Measurements from ENCODE around the gene SORCS3. TPM values are rescaled to one million over a fixed set of nuclear protein-coding genes. Genes with fewer than 3 reads are reported as not detected.

The SORCS3 gene
- total and polyA plus RNA-seq, 7 experiments from 2014 or later: 0.41 to 4.6 (median 0.61) TPM; not detected in 1

DNA sequence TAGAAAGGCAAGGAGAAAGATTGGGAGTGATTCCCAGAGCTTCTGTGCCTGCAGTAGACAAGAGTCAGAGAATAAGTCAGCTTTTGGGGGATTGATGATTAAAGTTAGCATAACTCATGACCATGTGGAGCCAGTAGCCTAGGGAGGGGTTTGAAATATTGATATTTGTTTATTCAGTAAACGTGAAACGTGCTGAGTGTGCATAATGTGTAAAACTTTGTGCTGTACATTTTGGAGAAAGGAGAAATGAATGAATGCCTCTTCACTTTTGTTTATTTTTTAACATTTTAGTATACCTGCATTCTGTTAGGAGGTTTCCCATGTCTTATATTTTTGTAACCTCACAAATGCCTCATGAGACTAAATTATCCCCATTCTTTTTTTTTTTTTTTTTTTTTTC is 272.3 kb downstream of the SORCS3 start:
- H3K36me3 ChIP-seq (ENCODE audit: control insufficient read depth in 2 of 3, insufficient read depth in 3 of 3, low read length in 3 of 3): no peaks in the 10 kb centered on the region
- no peak overlapping the region for H3K27ac ChIP-seq (ENCODE audit: low read depth, low read length)
- Mint-ChIP-seq H3K27me3 (peaks cover 0 to 10% (median 0%) of the 10 kb centered on the region in 5 donors), H3K4me3 (no peak overlapping the region), H3K27ac (no peak overlapping the region), H3K9me3 (peaks cover 0 to 10% (median 0%) of the 10 kb centered on the region in 11 donors), H3K4me1 (peaks cover 0 to 15% (median 11%) of the 10 kb centered on the region in 7 donors), H3K36me3 (no peaks in the 10 kb centered on the region)
- H3K4me1 ChIP-seq (ENCODE audit: control insufficient read depth in 2 of 2, insufficient read depth in 2 of 2, low read length in 2 of 2): no peaks in the 10 kb centered on the region
- ATAC-seq: no peak
- DNase-seq: no peak
- H3K4me3 ChIP-seq (ENCODE audit: low read length): no peak overlapping the region
- ChIA-PET CTCF (no interaction called here), POLR2A (no interaction called here)
- no peaks in the 10 kb centered on the region for H3K27me3 ChIP-seq (ENCODE audit: control insufficient read depth in 2 of 2, insufficient read depth in 2 of 2, low read length in 2 of 2)
- H3K9me3 ChIP-seq (ENCODE audit: control insufficient read depth in 2 of 3, low read length in 3 of 3): no peaks in the 10 kb centered on the region
- intact Hi-C loops (cut with micrococcal nuclease): no loop called here

GRCh38 chr10:104920476-104920875 is 279.4 kb downstream of the SORCS3 start:
- Mint-ChIP-seq H3K4me3 (no peak overlapping the region), H3K36me3 (no peaks in the 10 kb centered on the region), H3K9me3 (peaks cover 0 to 3% (median 0%) of the 10 kb centered on the region in 11 donors), H3K27me3 (no peaks in the 10 kb centered on the region), H3K4me1 (peaks cover 0 to 5% (median 0%) of the 10 kb centered on the region in 7 donors), H3K27ac (no peak overlapping the region)
- Histone ChIP-seq H3K4me3 (ENCODE audit: low read length) (no peak overlapping the region), H3K36me3 (ENCODE audit: control insufficient read depth in 2 of 3, insufficient read depth in 3 of 3, low read length in 3 of 3) (no peaks in the 10 kb centered on the region), H3K9me3 (ENCODE audit: control insufficient read depth in 2 of 3, low read length in 3 of 3) (no peaks in the 10 kb centered on the region), H3K27me3 (ENCODE audit: control insufficient read depth in 2 of 2, insufficient read depth in 2 of 2, low read length in 2 of 2) (no peaks in the 10 kb centered on the region), H3K27ac (ENCODE audit: low read depth, low read length) (no peak overlapping the region), H3K4me1 (ENCODE audit: control insufficient read depth in 2 of 2, insufficient read depth in 2 of 2, low read length in 2 of 2) (no peaks in the 10 kb centered on the region)
- no peak for ATAC-seq
- intact Hi-C loops (cut with micrococcal nuclease): no loop called here
- no peak for DNase-seq
- CTCF ChIA-PET: no interaction called here
- POLR2A ChIA-PET: no interaction called here

GRCh38 chr10:104921763-104922162 is 280.7 kb downstream of the SORCS3 start:
- no peak for DNase-seq
- H3K4me3 ChIP-seq (ENCODE audit: low read length): no peak overlapping the region
- no peak for ATAC-seq
- Mint-ChIP-seq H3K4me1 (peaks cover 0 to 14% (median 0%) of the 10 kb centered on the region in 7 donors), H3K36me3 (no peaks in the 10 kb centered on the region), H3K4me3 (no peak overlapping the region), H3K27me3 (no peaks in the 10 kb centered on the region), H3K9me3 (peaks cover 0 to 3% (median 0%) of the 10 kb centered on the region in 11 donors), H3K27ac (no peak overlapping the region)
- no peaks in the 10 kb centered on the region for H3K9me3 ChIP-seq (ENCODE audit: control insufficient read depth in 2 of 3, low read length in 3 of 3)
- H3K4me1 ChIP-seq (ENCODE audit: control insufficient read depth in 2 of 2, insufficient read depth in 2 of 2, low read length in 2 of 2): no peaks in the 10 kb centered on the region
- H3K36me3 ChIP-seq (ENCODE audit: control insufficient read depth in 2 of 3, insufficient read depth in 3 of 3, low read length in 3 of 3): no peaks in the 10 kb centered on the region
- POLR2A ChIA-PET: no interaction called here
- no peaks in the 10 kb centered on the region for H3K27me3 ChIP-seq (ENCODE audit: control insufficient read depth in 2 of 2, insufficient read depth in 2 of 2, low read length in 2 of 2)
- intact Hi-C loops (cut with micrococcal nuclease): no loop called here
- no peak overlapping the region for H3K27ac ChIP-seq (ENCODE audit: low read depth, low read length)
- CTCF ChIA-PET: no interaction called here

GRCh38 chr10:104922810-104923209 is 281.7 kb downstream of the SORCS3 start:
- H3K4me3 Mint-ChIP-seq: no peak overlapping the region
- H3K27ac Mint-ChIP-seq: no peak overlapping the region
- ATAC-seq: no peak
- no peak for DNase-seq
- no peak overlapping the region for H3K4me3 ChIP-seq (ENCODE audit: low read length)
- no peaks in the 10 kb centered on the region for H3K4me1 ChIP-seq (ENCODE audit: control insufficient read depth in 2 of 2, insufficient read depth in 2 of 2, low read length in 2 of 2)
- H3K9me3 Mint-ChIP-seq: peaks cover 0 to 1% (median 0%) of the 10 kb centered on the region in 11 donors
- no peaks in the 10 kb centered on the region for H3K36me3 ChIP-seq (ENCODE audit: control insufficient read depth in 2 of 3, insufficient read depth in 3 of 3, low read length in 3 of 3)
- intact Hi-C loops (cut with micrococcal nuclease): no loop called here
- no peaks in the 10 kb centered on the region for H3K27me3 ChIP-seq (ENCODE audit: control insufficient read depth in 2 of 2, insufficient read depth in 2 of 2, low read length in 2 of 2)
- ChIA-PET CTCF (no interaction called here), POLR2A (no interaction called here)
- peaks cover 0 to 3% (median 0%) of the 10 kb centered on the region in 5 donors for H3K27me3 Mint-ChIP-seq
- H3K4me1 Mint-ChIP-seq: peaks cover 0 to 17% (median 0%) of the 10 kb centered on the region in 7 donors
- H3K36me3 Mint-ChIP-seq: no peaks in the 10 kb centered on the region
- H3K27ac ChIP-seq (ENCODE audit: low read depth, low read length): no peak overlapping the region
- H3K9me3 ChIP-seq (ENCODE audit: control insufficient read depth in 2 of 3, low read length in 3 of 3): no peaks in the 10 kb centered on the region

DNA sequence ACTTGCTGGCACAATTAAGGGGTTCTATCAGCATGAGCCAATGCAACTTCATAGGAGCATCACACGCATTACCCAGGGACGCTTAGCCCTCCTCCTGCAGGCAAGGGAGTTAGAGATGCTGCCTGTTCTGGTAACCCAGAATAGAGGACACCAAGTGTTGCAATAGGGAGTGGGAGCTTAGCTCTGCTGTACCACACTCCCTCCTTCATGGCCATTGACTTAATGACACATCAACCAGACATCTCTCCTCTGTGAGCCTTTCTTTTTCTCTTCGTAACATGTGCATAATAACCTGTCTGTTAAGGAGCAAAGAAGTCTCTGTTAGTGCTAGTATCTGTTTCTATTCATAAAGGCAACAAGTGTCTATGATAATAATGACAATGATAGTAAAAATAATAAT is 282.4 kb downstream of the SORCS3 start:
- CTCF ChIA-PET: no interaction called here

DNA sequence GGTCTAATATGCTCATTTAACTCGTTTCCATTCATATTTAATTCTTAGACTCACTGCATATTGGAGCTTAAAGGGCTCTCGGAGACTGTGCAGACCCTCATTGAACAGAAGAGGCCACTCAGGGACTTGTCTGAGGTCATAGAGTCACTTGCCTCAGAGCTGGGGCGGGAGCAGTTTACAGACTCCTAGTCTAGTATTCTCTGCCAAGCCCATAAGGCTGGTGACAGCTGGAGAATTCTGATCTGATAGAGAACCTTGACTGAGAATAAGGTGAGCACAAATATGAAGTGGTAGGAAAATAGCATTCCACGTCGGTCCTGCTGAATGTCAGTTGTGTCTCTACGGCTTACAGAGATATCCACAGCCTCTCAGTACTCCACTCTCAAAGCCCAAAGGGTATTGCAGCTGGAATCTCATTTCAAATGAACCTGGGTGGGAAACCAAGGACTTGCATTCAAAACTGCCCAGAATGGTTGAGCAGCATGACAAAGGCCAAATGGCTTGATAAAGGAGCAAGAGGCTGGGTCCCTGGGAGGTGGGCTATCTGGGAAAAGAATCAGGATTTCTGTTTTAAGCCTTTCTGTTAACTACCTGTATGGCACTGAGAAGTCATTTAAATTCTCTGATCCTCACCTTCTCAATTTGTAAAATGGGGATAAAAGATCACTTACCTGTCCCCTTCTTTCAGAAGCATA is 283.2 kb downstream of the SORCS3 start:
- H3K4me3 ChIP-seq (ENCODE audit: low read length): no peak overlapping the region
- no peak overlapping the region for H3K4me3 Mint-ChIP-seq
- no peaks in the 10 kb centered on the region for H3K36me3 ChIP-seq (ENCODE audit: control insufficient read depth in 2 of 3, insufficient read depth in 3 of 3, low read length in 3 of 3)
- H3K4me1 Mint-ChIP-seq: peaks cover 0 to 21% (median 0%) of the 10 kb centered on the region in 7 donors
- CTCF ChIA-PET: no interaction called here
- intact Hi-C loops (cut with micrococcal nuclease): no loop called here
- H3K27ac ChIP-seq (ENCODE audit: low read depth, low read length): no peak overlapping the region
- H3K27me3 Mint-ChIP-seq: peaks cover 0 to 5% (median 0%) of the 10 kb centered on the region in 5 donors
- no peak overlapping the region for H3K27ac Mint-ChIP-seq
- peaks cover 0 to 1% (median 0%) of the 10 kb centered on the region in 11 donors for H3K9me3 Mint-ChIP-seq
- H3K4me1 ChIP-seq (ENCODE audit: control insufficient read depth in 2 of 2, insufficient read depth in 2 of 2, low read length in 2 of 2): no peaks in the 10 kb centered on the region
- POLR2A ChIA-PET: no interaction called here
- DNase-seq (no peak), ATAC-seq (no peak)
- H3K9me3 ChIP-seq (ENCODE audit: control insufficient read depth in 2 of 3, low read length in 3 of 3): no peaks in the 10 kb centered on the region
- H3K27me3 ChIP-seq (ENCODE audit: control insufficient read depth in 2 of 2, insufficient read depth in 2 of 2, low read length in 2 of 2): no peaks in the 10 kb centered on the region
- H3K36me3 Mint-ChIP-seq: no peaks in the 10 kb centered on the region

More for the DNA sequence above, 282.4 kb downstream of the SORCS3 start:
- H3K9me3 Mint-ChIP-seq: peaks cover 0 to 1% (median 0%) of the 10 kb centered on the region in 11 donors
- intact Hi-C loops (cut with micrococcal nuclease): no loop called here
- Histone ChIP-seq H3K27ac (ENCODE audit: low read depth, low read length) (no peak overlapping the region), H3K27me3 (ENCODE audit: control insufficient read depth in 2 of 2, insufficient read depth in 2 of 2, low read length in 2 of 2) (no peaks in the 10 kb centered on the region), H3K4me3 (ENCODE audit: low read length) (no peak overlapping the region), H3K36me3 (ENCODE audit: control insufficient read depth in 2 of 3, insufficient read depth in 3 of 3, low read length in 3 of 3) (no peaks in the 10 kb centered on the region), H3K4me1 (ENCODE audit: control insufficient read depth in 2 of 2, insufficient read depth in 2 of 2, low read length in 2 of 2) (no peaks in the 10 kb centered on the region), H3K9me3 (ENCODE audit: control insufficient read depth in 2 of 3, low read length in 3 of 3) (no peaks in the 10 kb centered on the region)
- H3K27me3 Mint-ChIP-seq: peaks cover 0 to 5% (median 0%) of the 10 kb centered on the region in 5 donors
- ATAC-seq (no peak), DNase-seq (no peak)
- H3K4me3 Mint-ChIP-seq: no peak overlapping the region
- H3K27ac Mint-ChIP-seq: no peak overlapping the region
- H3K36me3 Mint-ChIP-seq: no peaks in the 10 kb centered on the region
- peaks cover 0 to 21% (median 0%) of the 10 kb centered on the region in 7 donors for H3K4me1 Mint-ChIP-seq
- POLR2A ChIA-PET: no interaction called here
